ENCODE data around the gene ID1.

DNA sequence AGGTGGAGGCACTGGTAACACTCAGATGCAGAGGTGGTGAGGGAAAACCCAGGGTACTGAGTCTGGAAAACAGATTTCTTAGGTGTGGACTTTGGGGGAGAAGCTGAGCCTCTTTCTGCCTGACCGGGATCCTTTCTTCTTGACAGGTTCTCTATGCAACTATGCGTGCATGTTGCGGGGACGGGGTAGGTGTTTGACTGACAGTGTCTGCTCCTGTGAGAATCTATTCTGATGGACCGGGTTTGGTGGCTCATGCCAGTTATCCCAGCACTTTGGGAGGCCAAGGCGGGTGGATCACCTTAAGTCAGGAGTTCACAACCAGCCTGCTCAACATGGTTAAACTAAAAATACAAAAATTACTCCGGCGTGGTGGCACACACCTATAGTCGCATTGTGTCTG lies 27.9 kb upstream of the ID1 start:
- TF ChIP-seq, protein P1, sequence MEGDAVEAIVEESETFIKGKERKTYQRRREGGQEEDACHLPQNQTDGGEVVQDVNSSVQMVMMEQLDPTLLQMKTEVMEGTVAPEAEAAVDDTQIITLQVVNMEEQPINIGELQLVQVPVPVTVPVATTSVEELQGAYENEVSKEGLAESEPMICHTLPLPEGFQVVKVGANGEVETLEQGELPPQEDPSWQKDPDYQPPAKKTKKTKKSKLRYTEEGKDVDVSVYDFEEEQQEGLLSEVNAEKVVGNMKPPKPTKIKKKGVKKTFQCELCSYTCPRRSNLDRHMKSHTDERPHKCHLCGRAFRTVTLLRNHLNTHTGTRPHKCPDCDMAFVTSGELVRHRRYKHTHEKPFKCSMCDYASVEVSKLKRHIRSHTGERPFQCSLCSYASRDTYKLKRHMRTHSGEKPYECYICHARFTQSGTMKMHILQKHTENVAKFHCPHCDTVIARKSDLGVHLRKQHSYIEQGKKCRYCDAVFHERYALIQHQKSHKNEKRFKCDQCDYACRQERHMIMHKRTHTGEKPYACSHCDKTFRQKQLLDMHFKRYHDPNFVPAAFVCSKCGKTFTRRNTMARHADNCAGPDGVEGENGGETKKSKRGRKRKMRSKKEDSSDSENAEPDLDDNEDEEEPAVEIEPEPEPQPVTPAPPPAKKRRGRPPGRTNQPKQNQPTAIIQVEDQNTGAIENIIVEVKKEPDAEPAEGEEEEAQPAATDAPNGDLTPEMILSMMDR (conservative IDR thresholded peaks at IDR 0.05 in 1 of 2, IDR thresholded peaks at IDR 0.05 in 1 of 2; ENCODE audit: extremely low read depth in 1 of 2, insufficient read depth in 1 of 2, low read depth in 1 of 2, low read length in 2 of 2) = no peak
- TF ChIP-seq EZH2 (IDR thresholded peaks at IDR 0.05; ENCODE audit: borderline replicate concordance, low read length) = no peak
